SK-N-MC (cell line): ENCODE measurements around the gene TMEM232.
"Not testable (repeated sequence)": the region's sequence is repeated elsewhere in the genome, so short reads cannot be mapped to it uniquely, and the experiment has no call there.

ENCODE experiments used
- EZH2 ChIP-seq: fragments of 200-600 bp; sonication (generic); IDR thresholded peaks from one replicate; pipeline ENCODE4 v1.6.1; 2017; ENCODE audit warnings: antibody characterized with exemption
- POLR2AphosphoS5 ChIP-seq: IDR thresholded peaks from 2 replicates; pipeline ENCODE4 v1.6.1; 2012; ENCODE audit warnings: mild to moderate bottlenecking, low read depth, low read length, borderline replicate concordance

DNA sequence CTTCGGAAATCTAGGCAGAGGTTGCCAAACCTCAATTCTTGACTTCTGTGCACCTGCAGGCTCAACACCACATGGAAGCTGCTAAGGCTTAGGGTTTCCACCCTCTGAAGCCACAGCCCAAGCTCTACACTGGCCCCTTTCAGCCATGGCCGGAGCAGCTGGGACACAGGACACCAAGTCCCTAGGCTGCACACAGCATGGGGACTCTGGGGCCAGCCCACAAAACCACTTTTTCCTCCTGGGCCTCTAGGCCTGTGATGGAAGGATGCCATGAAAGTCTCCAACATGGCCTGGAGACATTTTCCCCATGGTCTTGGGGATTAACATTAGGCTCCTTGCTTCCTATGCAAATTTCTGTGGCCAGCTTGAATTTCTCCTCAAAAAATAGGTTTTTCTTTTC lies 5.0 kb upstream of the TMEM232 start:
- not testable (repeated sequence) for TF ChIP-seq POLR2AphosphoS5, EZH2
